Prostate gland (tissue), 2 donors: Measurements from ENCODE around the gene HDAC4.

Experiments used
- POLR2A ChIP-seq: fragments of 450-650 bp; IDR thresholded peaks from one replicate; pipeline ENCODE4 v1.6.1; 2016; ENCODE audit warnings: antibody characterized with exemption, mild to moderate bottlenecking
- POLR2AphosphoS5 ChIP-seq: sonication (generic); formaldehyde crosslinking; IDR thresholded peaks from one replicate; pipeline ENCODE4 v1.6.1; 2017; ENCODE audit warnings: antibody characterized with exemption
- TF ChIP-seq, protein P1 (sequence below), 4 experiments: fragments of 200-600 bp in 2 of 4; fragments of 450-650 bp in 2 of 4; sonication (generic) in 2 of 4; IDR thresholded peaks; 1 replicate in 3 of 4; 2 replicates in 1 of 4; pipeline ENCODE4 v1.5.1; 2016 to 2019; ENCODE audit warnings: antibody characterized with exemption in 4 of 4, mild to moderate bottlenecking in 2 of 4, moderate library complexity in 2 of 4

DNA sequence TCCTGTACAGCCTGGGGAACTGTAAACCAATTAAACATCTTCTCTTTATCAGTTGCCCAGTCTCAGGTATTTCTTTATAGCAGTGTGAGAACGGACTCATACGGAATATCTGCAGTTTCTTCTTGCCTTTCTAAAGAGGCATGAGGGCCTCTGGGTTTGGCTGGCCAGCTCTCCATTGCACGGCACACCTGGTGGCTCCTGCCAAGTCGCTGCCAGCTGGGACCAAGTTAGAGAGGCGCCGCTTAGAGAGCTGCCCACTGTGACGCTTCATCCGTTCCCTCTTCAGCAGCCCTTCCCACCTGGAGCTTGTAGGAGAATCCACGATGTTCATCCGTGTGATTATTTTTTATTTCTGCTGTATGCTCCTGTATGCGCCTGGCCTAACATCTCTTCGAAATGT is 357.5 kb downstream of the HDAC4 start:
- TF ChIP-seq POLR2A (no peak), POLR2AphosphoS5 (no peak)
- TF ChIP-seq, protein P1, sequence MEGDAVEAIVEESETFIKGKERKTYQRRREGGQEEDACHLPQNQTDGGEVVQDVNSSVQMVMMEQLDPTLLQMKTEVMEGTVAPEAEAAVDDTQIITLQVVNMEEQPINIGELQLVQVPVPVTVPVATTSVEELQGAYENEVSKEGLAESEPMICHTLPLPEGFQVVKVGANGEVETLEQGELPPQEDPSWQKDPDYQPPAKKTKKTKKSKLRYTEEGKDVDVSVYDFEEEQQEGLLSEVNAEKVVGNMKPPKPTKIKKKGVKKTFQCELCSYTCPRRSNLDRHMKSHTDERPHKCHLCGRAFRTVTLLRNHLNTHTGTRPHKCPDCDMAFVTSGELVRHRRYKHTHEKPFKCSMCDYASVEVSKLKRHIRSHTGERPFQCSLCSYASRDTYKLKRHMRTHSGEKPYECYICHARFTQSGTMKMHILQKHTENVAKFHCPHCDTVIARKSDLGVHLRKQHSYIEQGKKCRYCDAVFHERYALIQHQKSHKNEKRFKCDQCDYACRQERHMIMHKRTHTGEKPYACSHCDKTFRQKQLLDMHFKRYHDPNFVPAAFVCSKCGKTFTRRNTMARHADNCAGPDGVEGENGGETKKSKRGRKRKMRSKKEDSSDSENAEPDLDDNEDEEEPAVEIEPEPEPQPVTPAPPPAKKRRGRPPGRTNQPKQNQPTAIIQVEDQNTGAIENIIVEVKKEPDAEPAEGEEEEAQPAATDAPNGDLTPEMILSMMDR (IDR thresholded peaks at IDR 0.05), result no peak
